ENCODE results near the gene ARHGAP6.

- TF ChIP-seq CTCF (IDR thresholded peaks at IDR 0.05) = no peak
- no peak for TF ChIP-seq POLR2A (IDR thresholded peaks at IDR 0.05)
Observed at GRCh38 chrX:11214346-11215190, 451.2 kb downstream of the ARHGAP6 start.

All from Peyer's patch (tissue), 4 donors.